ENCODE measurements around the gene EXOSC5.

DNA sequence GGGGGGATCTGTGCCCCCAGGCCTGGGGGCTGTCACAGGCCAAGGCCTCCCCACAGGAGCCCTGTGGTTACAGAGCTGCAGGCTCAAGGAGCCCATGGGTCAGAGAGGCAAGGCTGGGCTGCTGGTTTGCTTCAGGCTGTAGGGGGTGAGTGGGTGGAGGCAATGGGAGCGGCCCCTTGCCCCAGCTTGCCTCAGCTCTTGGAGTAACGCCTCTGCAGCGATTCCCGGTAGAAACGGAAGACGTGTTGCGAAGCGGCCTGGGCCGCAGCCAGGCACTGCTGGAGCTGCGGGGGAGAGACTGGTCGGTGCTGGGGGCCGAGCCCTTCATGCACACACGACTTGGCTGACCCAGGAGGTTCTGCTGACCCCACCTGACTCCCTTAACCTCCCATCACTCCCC lies 10.7 kb downstream of the EXOSC5 start:
- TF ChIP-seq, protein P1, sequence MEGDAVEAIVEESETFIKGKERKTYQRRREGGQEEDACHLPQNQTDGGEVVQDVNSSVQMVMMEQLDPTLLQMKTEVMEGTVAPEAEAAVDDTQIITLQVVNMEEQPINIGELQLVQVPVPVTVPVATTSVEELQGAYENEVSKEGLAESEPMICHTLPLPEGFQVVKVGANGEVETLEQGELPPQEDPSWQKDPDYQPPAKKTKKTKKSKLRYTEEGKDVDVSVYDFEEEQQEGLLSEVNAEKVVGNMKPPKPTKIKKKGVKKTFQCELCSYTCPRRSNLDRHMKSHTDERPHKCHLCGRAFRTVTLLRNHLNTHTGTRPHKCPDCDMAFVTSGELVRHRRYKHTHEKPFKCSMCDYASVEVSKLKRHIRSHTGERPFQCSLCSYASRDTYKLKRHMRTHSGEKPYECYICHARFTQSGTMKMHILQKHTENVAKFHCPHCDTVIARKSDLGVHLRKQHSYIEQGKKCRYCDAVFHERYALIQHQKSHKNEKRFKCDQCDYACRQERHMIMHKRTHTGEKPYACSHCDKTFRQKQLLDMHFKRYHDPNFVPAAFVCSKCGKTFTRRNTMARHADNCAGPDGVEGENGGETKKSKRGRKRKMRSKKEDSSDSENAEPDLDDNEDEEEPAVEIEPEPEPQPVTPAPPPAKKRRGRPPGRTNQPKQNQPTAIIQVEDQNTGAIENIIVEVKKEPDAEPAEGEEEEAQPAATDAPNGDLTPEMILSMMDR (IDR thresholded peaks at IDR 0.05): no peak
- no peak for TF ChIP-seq POLR2A (IDR thresholded peaks at IDR 0.05)

Data from body of pancreas (tissue), 4 donors.